Mammary epithelial cell (primary cell): Measurements from ENCODE around the gene CRYZL1.

Source experiments
- CTCF ChIP-seq, 2 donors: IDR thresholded peaks in 1 of 2; conservative IDR thresholded peaks in 1 of 2; 2 replicates each; pipeline ENCODE4 v1.5.1; 2011 to 2012; ENCODE audit warnings: inconsistent platforms in 2 of 2, low read length in 2 of 2, mild to moderate bottlenecking in 2 of 2, control low read depth in 1 of 2, low read depth in 1 of 2; ENCODE audit not compliant: insufficient read depth in 1 of 2; ENCODE audit errors: extremely low read depth in 1 of 2
- EZH2 ChIP-seq: IDR thresholded peaks from 2 replicates; pipeline ENCODE4 v1.6.1; 2012; ENCODE audit warnings: low read length, inconsistent platforms, borderline replicate concordance

- TF ChIP-seq CTCF (conservative IDR thresholded peaks at IDR 0.05 in 1 of 2, IDR thresholded peaks at IDR 0.05 in 1 of 2; ENCODE audit: extremely low read depth in 1 of 2, insufficient read depth in 1 of 2, low read depth in 1 of 2, low read length in 2 of 2), result no peak
- no peak for TF ChIP-seq EZH2
Measured at GRCh38 chr21:33650230-33650629, 8.7 kb upstream of the CRYZL1 start.
